Cardiac fibroblast (primary cell): ENCODE measurements around the gene PPP1R16B.

Source experiments
- DNase-seq, 2 donors: peaks; one replicate each; pipeline versions ENCODE4 v3.0.0 to v3.0.0-alpha.2; 2010; ENCODE audit warnings: low read depth in 2 of 2
- H3K4me3 ChIP-seq, 2 donors: replicated peaks in 1 of 2; 1 replicate in 1 of 2; 2 replicates in 1 of 2; pipeline ENCODE4 v1.5.1; 2011; ENCODE audit warnings: low read depth in 2 of 2, low read length in 2 of 2, mild to moderate bottlenecking in 2 of 2, moderate library complexity in 1 of 2
- TF ChIP-seq, protein P1 (sequence below): IDR thresholded peaks from one replicate; pipeline ENCODE4 v1.5.1; 2011; ENCODE audit warnings: low read depth, mild to moderate bottlenecking, low read length, inconsistent platforms

PPP1R16B gene

DNA sequence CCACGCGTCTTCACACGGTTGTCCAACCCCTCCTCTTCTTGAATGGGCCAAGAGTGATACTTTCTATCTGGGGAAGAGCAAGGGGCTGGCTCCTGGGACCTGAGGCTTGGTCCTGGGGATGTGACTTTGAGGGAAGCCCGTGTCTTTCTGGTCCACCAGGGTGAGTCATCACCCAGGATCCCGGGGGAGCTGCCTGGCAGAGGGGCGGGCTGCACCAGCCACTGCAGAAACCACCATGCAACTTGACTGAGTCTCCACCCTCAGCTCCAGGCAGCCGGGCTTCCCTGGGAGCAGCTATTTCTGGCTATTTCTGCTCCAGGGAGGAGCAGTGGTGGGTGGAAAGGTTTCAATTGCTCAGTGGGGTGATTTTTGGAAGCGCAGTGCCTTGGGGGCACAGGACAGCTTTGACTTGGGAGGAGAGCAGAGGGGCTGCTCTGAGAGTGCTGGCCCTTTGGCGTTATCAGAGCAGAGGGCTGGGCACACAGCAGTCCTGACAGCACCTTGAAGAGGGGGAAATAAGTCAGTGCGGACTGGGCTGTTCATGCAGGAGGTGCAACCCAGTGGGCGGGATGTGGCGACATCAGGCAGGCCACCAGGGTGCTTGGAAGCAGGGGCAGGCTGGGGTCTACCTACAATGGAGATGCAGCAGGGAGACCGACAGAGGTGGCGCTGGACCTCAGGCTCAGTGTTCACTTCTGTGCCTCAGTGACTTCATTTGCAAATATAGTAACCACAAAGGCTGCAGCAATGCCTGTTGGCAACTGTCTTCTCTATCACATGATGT, 75.6 kb downstream of the PPP1R16B start:
- TF ChIP-seq, protein P1, sequence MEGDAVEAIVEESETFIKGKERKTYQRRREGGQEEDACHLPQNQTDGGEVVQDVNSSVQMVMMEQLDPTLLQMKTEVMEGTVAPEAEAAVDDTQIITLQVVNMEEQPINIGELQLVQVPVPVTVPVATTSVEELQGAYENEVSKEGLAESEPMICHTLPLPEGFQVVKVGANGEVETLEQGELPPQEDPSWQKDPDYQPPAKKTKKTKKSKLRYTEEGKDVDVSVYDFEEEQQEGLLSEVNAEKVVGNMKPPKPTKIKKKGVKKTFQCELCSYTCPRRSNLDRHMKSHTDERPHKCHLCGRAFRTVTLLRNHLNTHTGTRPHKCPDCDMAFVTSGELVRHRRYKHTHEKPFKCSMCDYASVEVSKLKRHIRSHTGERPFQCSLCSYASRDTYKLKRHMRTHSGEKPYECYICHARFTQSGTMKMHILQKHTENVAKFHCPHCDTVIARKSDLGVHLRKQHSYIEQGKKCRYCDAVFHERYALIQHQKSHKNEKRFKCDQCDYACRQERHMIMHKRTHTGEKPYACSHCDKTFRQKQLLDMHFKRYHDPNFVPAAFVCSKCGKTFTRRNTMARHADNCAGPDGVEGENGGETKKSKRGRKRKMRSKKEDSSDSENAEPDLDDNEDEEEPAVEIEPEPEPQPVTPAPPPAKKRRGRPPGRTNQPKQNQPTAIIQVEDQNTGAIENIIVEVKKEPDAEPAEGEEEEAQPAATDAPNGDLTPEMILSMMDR: no peak
- DNase-seq: no peak
- no peak overlapping the region for H3K4me3 ChIP-seq

DNA sequence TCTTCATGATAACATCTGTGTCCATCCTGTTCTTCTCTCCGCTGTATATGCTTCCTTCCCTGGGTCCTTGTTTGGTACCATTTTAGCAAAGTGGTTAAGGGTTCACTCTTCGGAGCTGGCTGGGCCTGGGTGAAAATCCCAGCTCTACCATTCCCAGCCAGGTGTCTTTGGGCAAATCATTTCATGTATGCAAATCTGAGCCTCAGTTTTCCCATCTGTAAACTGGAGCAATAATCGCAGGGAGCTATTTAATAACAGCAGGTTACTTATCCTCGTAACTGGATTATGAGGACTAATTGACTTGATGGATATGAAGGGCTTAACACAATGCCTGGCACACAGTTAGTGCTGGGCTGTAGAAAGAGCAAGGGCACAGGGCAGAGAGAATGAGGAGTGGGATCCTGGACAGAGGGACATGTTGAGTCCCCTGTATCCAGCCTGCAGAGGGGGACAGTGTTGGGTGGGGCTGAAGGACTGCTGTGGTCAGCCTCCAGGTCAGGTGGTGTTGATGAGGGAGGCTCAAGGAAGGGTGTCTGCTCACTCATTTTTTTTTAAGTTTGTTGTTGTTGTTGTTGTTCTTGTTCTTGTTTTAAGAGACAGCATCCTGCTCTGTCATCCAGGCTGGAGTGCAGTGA, 76.4 kb downstream of the PPP1R16B start:
- DNase-seq: no peak
- TF ChIP-seq, protein P1: no peak
- no peak overlapping the region for H3K4me3 ChIP-seq

- TF ChIP-seq, protein P1: no peak
- DNase-seq: no peak
- H3K4me3 ChIP-seq: no peak overlapping the region
Observed at GRCh38 chr20:38882600-38882999, 77.1 kb downstream of the PPP1R16B start.

- no peak overlapping the region for H3K4me3 ChIP-seq
- DNase-seq: peak; percentile 21 to 25
Observed at GRCh38 chr20:38883081-38883980, 77.8 kb downstream of the PPP1R16B start.

DNA sequence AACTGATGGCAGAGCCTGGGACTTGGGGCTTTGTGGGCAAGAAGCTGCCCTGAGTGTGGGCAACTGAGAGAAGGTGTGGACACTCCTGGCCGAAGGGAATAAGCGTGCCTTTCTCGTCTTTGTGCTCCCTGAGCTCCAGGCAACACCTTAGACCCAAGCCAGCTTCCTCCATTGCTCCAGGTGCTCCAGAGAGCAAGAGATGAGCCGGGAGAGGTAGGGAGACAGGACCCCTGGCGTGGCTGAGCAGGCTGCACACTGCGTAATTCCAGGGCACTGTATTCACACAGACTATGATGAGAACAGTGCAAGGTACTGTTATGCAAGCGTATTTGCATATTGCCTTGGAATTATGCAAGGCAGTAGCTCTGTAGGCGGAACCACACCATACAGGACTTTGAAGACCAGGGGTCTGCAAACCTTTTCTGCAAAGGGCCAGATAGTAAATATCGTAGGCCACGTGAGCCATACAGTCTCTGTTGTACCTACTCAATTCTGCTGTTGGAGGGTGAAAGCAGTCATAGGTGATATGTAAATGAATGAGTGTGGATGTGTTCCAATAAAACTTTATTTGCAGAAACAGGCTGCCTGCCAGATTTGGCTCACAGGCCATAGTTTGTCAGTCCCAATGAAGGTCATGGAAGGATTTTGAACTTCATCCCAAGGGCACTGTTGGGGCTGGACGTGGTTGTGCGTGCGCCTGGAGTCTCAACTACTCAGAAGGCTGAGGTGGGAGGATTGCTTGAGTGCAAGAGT, 78.7 kb downstream of the PPP1R16B start:
- no peak overlapping the region for H3K4me3 ChIP-seq
- no peak for DNase-seq
- TF ChIP-seq, protein P1: no peak

More at GRCh38 chr20:38883081-38883980, 77.8 kb downstream of the PPP1R16B start:
- TF ChIP-seq, protein P1: no peak

DNA sequence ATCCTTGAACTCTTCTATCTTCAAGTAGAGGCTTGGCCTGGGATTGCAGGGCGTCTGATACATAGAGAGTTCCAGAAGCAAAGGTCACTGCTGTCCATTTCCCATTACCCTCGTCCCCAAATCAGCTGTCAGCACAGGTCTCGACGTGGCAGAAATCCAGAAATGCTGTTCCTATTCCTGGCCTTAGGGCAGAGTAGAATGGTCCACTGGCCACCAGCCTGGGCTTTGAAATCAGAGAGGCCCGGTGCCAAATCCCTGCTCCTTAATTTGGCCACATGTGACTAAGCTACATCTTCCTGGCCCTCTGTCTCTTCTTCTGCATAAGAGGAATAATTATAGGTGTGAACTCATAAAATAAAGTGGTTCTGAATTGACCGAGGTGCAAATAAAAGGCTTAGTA, 79.9 kb downstream of the PPP1R16B start:
- no peak overlapping the region for H3K4me3 ChIP-seq
- DNase-seq: no peak
- TF ChIP-seq, protein P1: no peak
